Measurements from ENCODE around the gene ZNF346. TPM values are rescaled to one million over a fixed set of nuclear protein-coding genes. Genes with fewer than 3 reads are reported as not detected.

Gene ZNF346
- total RNA-seq, 1 experiment from 2014 or later: 18.4 TPM

GRCh38 chr5:177018341-177018740 lies 4.2 kb upstream of the ZNF346 start:
- no peak for ATAC-seq
- DNase-seq (ENCODE audit: low spot score): no peak
- Mint-ChIP-seq H3K36me3 (no peaks in the 10 kb centered on the region), H3K9me3 (no peaks in the 10 kb centered on the region), H3K27ac (no peak overlapping the region), H3K27me3 (ENCODE audit: low read depth) (peaks cover 3% of the 10 kb centered on the region; the same call in 1 of the 2 replicates), H3K4me1 (peaks cover 8% of the 10 kb centered on the region), H3K4me3 (no peak overlapping the region)
- TF ChIP-seq TEAD1 (CRISPR knock-in tag; IDR thresholded peaks at IDR 0.05) (no peak), ETV6 (CRISPR knock-in tag; IDR thresholded peaks at IDR 0.05) (no peak), ZNF416 (CRISPR knock-in tag; IDR thresholded peaks at IDR 0.05) (no peak), GRHL2 (CRISPR knock-in tag; IDR thresholded peaks at IDR 0.05; ENCODE audit: insufficient replicate concordance, severe bottlenecking) (no peak)
- POLR2A ChIA-PET: no interaction called here
- CTCF ChIA-PET: no interaction called here

- no peak for TF ChIP-seq ZMAT4 (CRISPR knock-in tag; IDR thresholded peaks at IDR 0.05)
- no peak for TF ChIP-seq MXD4 (CRISPR knock-in tag; IDR thresholded peaks at IDR 0.05; ENCODE audit: borderline replicate concordance)
- Mint-ChIP-seq H3K36me3 (peaks cover 7% of the 10 kb centered on the region), H3K4me1 (peaks cover 11% of the 10 kb centered on the region), H3K4me3 (no peak overlapping the region), H3K27me3 (ENCODE audit: low read depth) (0 out of 2 replicates have a peak, but pooled peaks cover 3% of the 10 kb centered on the region), H3K9me3 (no peaks in the 10 kb centered on the region), H3K27ac (no peak overlapping the region)
- ATAC-seq (no peak), DNase-seq (ENCODE audit: low spot score) (no peak)
- POLR2A ChIA-PET: interaction anchor here (0.6 kb wide), 1 partner anchor 182 kb away, joined by 10 read pairs; no protein-coding TSS in a partner anchor
- CTCF ChIA-PET: interaction anchor here (1.0 to 1.4 kb wide), 2 partner anchors 52 to 92 kb away, joined by 4 to 5 read pairs; no protein-coding TSS in a partner anchor
Observed at GRCh38 chr5:177020033-177020432, 2.5 kb upstream of the ZNF346 start.

- no peaks in the 10 kb centered on the region for H3K9me3 Mint-ChIP-seq
- H3K4me3 Mint-ChIP-seq: peak overlapping the region; percentile 98
- ATAC-seq (no peak), DNase-seq (ENCODE audit: low spot score) (no peak)
- H3K4me1 Mint-ChIP-seq: peaks cover 11% of the 10 kb centered on the region
- POLR2A ChIA-PET: interaction anchor here (0.7 kb wide), 1 partner anchor 17 kb away, joined by 3 read pairs; no protein-coding TSS in a partner anchor
- H3K27ac Mint-ChIP-seq: peak overlapping the region; percentile 95
- peaks cover 18% of the 10 kb centered on the region for H3K36me3 Mint-ChIP-seq
- CTCF ChIA-PET: interaction anchor here (1.0 to 2.7 kb wide), 8 partner anchors 10 to 363 kb away, joined by 3 to 19 read pairs (median 7); partner anchors contain the start of gene UIMC1
- H3K27me3 Mint-ChIP-seq (ENCODE audit: low read depth): no peaks in the 10 kb centered on the region
- TF ChIP-seq E2F1 (CRISPR knock-in tag; IDR thresholded peaks at IDR 0.05) (no peak), GRHL2 (CRISPR knock-in tag; IDR thresholded peaks at IDR 0.05; ENCODE audit: insufficient replicate concordance, severe bottlenecking) (no peak), ZNF138 (CRISPR knock-in tag; conservative IDR thresholded peaks at IDR 0.05) (no peak), ZNF423 (CRISPR knock-in tag; IDR thresholded peaks at IDR 0.05) (no peak), PRRX2 (CRISPR knock-in tag; IDR thresholded peaks at IDR 0.05) (no peak), SMAD4 (CRISPR knock-in tag; IDR thresholded peaks at IDR 0.05) (no peak), HMGA2 (CRISPR knock-in tag; IDR thresholded peaks at IDR 0.05) (no peak), ATF3 (CRISPR knock-in tag; conservative IDR thresholded peaks at IDR 0.05) (no peak), JAZF1 (CRISPR knock-in tag; IDR thresholded peaks at IDR 0.05) (no peak), MLX (CRISPR knock-in tag; IDR thresholded peaks at IDR 0.05) (no peak), ZNF532 (CRISPR knock-in tag; IDR thresholded peaks at IDR 0.05; ENCODE audit: borderline replicate concordance) (no peak), ZNF416 (CRISPR knock-in tag; IDR thresholded peaks at IDR 0.05) (no peak), AR (CRISPR knock-in tag; IDR thresholded peaks at IDR 0.05) (no peak), CBFB (CRISPR knock-in tag; IDR thresholded peaks at IDR 0.05; ENCODE audit: low read depth) (no peak)
Observed at GRCh38 chr5:177023303-177023664, 788 bp downstream of the ZNF346 start.

Measured in WTC11 (cell line).